ENCODE measurements around the gene NLGN1.

NLGN1 gene

GRCh38 chr3:173933113-173933512 is 535.6 kb downstream of the NLGN1 start (continued):
- TF ChIP-seq PATZ1 (CRISPR knock-in tag; IDR thresholded peaks at IDR 0.05; ENCODE audit: borderline replicate concordance) = no peak
- TF ChIP-seq TOX (CRISPR knock-in tag; IDR thresholded peaks at IDR 0.05; ENCODE audit: borderline replicate concordance) = no peak
- no peak for TF ChIP-seq PPARA (CRISPR knock-in tag; IDR thresholded peaks at IDR 0.05; ENCODE audit: borderline replicate concordance)
- no peak for TF ChIP-seq TSHZ2 (CRISPR knock-in tag; IDR thresholded peaks at IDR 0.05)
- no peak for TF ChIP-seq POU6F1 (CRISPR knock-in tag; IDR thresholded peaks at IDR 0.05; ENCODE audit: borderline replicate concordance, low read depth)

- TF ChIP-seq CSDC2 (CRISPR knock-in tag; IDR thresholded peaks at IDR 0.05) (no peak), BACH2 (CRISPR knock-in tag; IDR thresholded peaks at IDR 0.05; ENCODE audit: borderline replicate concordance) (no peak), GLIS3 (CRISPR knock-in tag; IDR thresholded peaks at IDR 0.05) (no peak), TCF4 (CRISPR knock-in tag; IDR thresholded peaks at IDR 0.05; ENCODE audit: borderline replicate concordance) (no peak)
- no peak for ATAC-seq
Measured at GRCh38 chr3:173936316-173936715, 538.8 kb downstream of the NLGN1 start.

- TF ChIP-seq TCF4 (CRISPR knock-in tag; IDR thresholded peaks at IDR 0.05; ENCODE audit: borderline replicate concordance) = no peak
- TF ChIP-seq GLIS3 (CRISPR knock-in tag; IDR thresholded peaks at IDR 0.05) = no peak
- TF ChIP-seq ISL1 (CRISPR knock-in tag; IDR thresholded peaks at IDR 0.05) = no peak
- TF ChIP-seq CSRNP3 (CRISPR knock-in tag; IDR thresholded peaks at IDR 0.05) = no peak
- TF ChIP-seq SNAI2 (CRISPR knock-in tag; IDR thresholded peaks at IDR 0.05) = no peak
- TF ChIP-seq CSDC2 (CRISPR knock-in tag; IDR thresholded peaks at IDR 0.05) = no peak
- no peak for TF ChIP-seq ZNF70 (CRISPR knock-in tag; IDR thresholded peaks at IDR 0.05)
- TF ChIP-seq ESRRG (CRISPR knock-in tag; IDR thresholded peaks at IDR 0.05) = no peak
- no peak for TF ChIP-seq RARB (CRISPR knock-in tag; IDR thresholded peaks at IDR 0.05)
- TF ChIP-seq ZC3H10 (CRISPR knock-in tag; IDR thresholded peaks at IDR 0.05) = no peak
- no peak for TF ChIP-seq CREB5 (CRISPR knock-in tag; IDR thresholded peaks at IDR 0.05; ENCODE audit: low read depth)
- TF ChIP-seq PATZ1 (CRISPR knock-in tag; IDR thresholded peaks at IDR 0.05; ENCODE audit: borderline replicate concordance) = no peak
- no peak for TF ChIP-seq POU6F1 (CRISPR knock-in tag; IDR thresholded peaks at IDR 0.05; ENCODE audit: borderline replicate concordance, low read depth)
- no peak for TF ChIP-seq ARNTL (CRISPR knock-in tag; IDR thresholded peaks at IDR 0.05; ENCODE audit: borderline replicate concordance, low read depth)
- no peak for TF ChIP-seq PPARA (CRISPR knock-in tag; IDR thresholded peaks at IDR 0.05; ENCODE audit: borderline replicate concordance)
- TF ChIP-seq ZFP3 (CRISPR knock-in tag; IDR thresholded peaks at IDR 0.05) = no peak
- no peak for TF ChIP-seq BACH2 (CRISPR knock-in tag; IDR thresholded peaks at IDR 0.05; ENCODE audit: borderline replicate concordance)
- TF ChIP-seq TOX (CRISPR knock-in tag; IDR thresholded peaks at IDR 0.05; ENCODE audit: borderline replicate concordance) = no peak
- no peak for TF ChIP-seq ZNF565 (CRISPR knock-in tag; conservative IDR thresholded peaks at IDR 0.05; ENCODE audit: low read depth)
- TF ChIP-seq OSR1 (CRISPR knock-in tag; IDR thresholded peaks at IDR 0.05) = no peak
- ATAC-seq = peak; percentile 75
Measured at GRCh38 chr3:173938159-173938558, 540.6 kb downstream of the NLGN1 start.

All from SK-N-SH treated with all-trans-retinoic acid at 6 μM for 48 hours (cell line).